GM18505 (cell line): ENCODE data around the gene CENPX.
"Not testable (repeated sequence)": the region's sequence is repeated elsewhere in the genome, so short reads cannot be mapped to it uniquely, and the experiment has no call there.

Source experiments
- ATAC-seq: cut with Tn5 transposase; IDR thresholded peaks from one replicate; pipeline ENCODE4 v1.9.1; 2021; ENCODE audit not compliant: unreplicated experiment
- POLR2A ChIP-seq: IDR thresholded peaks from 4 replicates; pipeline ENCODE4 v1.6.1; 2011; ENCODE audit warnings: borderline replicate concordance; ENCODE audit not compliant: insufficient read depth, insufficient read length; ENCODE audit errors: extremely low read depth

Gene CENPX

DNA sequence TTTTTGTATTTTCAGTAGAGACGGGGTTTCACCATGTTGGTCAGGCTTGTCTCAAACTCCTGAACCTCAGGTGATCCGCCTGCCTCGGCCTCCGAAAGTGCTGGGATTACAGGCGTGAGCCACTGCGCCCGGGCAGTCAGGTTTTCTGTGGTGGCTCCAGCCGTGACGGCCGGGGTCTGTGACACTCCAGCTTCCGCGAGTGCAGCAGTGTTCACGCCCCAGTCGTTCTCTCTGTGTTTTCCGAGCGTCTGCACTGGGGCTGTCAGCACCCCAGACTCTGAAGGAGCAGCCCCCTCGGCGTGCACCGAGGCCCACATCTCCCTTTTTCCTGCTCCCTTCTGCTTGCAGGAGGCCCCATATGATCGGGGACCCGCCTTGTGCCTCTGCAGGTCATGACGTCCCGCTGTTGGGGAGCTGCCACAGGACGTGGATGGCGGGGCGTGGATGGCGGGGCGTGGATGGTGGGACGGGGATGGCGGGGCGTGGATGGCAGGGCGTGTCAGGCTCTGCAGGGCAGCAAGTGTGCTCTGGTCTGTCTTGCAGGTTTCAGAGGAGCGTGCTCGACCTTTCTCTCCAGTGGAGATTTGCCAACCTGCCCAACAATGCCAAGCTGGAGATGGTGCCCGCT lies 39.6 kb downstream of the CENPX start:
- ATAC-seq, result no peak
- TF ChIP-seq POLR2A, result no peak

- ATAC-seq, result not testable (repeated sequence)
Measured at GRCh38 chr17:81981511-81981910, 41.2 kb downstream of the CENPX start.

GRCh38 chr17:81980707-81981343 lies 41.9 kb downstream of the CENPX start:
- no peak for TF ChIP-seq POLR2A
- no peak for ATAC-seq

DNA sequence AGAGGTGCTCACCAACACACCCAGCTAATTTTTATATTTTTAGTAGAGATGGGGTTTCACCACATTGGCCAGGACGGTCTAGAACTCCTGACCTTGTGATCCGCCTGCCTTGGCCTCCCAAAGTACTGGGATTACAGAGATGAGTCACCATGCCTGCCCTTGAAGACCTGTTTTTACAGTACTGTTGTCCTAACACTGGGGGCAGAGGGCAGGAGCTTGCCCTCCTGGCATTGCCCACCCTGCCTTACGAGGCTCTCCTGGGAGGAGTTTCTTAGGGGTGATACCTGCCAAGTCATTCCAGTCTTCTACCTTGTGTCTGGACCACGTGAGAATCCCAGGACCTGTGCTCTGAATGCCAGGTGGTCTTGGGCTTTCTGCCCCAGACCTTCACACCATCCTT lies 42.6 kb downstream of the CENPX start:
- no peak for TF ChIP-seq POLR2A
- ATAC-seq, result no peak

DNA sequence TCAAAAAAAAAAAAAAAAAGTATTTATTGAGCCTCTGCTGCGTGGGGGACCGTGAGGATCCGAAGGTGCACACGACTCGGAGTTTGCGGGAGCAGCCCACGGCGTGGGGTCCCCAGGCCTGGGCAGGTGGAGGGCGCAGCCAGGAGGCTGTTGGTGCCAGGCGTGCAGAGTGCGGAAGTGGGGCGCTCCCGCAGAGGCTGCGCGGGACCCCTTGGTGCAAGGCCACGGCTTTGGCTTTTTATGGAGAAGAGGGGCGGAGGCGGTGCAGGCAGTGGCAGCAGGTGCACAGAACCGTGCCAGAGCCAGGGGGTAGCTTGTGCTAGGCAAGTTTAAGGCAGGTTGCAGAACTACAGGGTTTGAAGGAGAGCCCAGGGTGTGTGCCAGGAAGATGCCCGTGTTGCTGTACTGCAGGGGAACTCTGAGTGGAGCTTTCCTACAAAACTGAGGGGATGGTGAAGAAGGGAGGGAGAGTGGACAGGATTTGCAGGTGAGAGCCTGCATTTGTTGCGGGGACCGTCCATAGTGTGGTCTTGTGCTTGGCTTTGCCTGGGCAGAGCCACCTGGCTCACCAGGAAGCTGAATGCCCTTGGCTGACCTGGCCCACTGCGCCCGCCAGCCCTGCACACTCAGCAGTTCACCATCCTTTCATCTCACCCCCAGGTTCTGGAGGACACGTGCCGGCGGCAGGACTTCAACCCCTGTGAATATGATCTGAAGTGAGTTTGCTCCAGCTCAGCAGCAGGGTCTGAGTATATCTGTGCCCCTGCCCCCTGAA lies 44.0 kb downstream of the CENPX start:
- TF ChIP-seq POLR2A, result no peak
- no peak for ATAC-seq

DNA sequence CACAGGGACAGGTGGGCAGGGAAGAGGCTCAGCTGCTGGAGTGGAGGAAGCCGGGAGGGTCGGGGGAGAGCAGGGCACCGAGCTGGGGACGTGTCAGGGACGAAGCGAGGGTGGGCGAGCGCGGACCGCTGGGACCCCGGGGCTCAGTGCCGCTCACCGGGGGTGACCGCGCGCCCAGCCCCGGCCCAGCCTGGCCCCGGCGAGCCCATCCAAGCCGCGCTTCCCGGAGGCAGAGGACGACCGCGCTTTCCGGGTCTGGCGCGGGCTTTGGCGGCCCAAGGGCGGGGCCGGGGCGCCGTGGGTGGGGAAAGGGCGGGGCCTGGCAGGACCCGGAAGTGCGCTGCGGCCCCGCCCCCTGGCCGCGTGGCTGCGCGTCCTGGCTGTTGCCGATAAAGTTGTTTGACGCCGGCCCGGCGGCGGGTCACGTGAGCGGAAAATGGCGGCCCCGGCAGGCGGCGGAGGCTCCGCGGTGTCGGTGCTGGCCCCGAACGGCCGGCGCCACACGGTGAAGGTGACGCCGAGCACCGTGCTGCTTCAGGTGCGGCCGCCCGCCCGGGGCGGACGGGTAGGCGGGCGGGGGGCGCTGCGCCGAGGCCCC lies 45.4 kb downstream of the CENPX start, which contains the start of gene ASPSCR1:
ASPSCR1 (plus strand) TSS at position 419 of the 598 bp plus-strand sequence; CDS start at position 437, 18 bp downstream.
- TF ChIP-seq POLR2A, result peak; percentile 95
- ATAC-seq, result peak; percentile 84

- ATAC-seq, result no peak
- no peak for TF ChIP-seq POLR2A
Measured at GRCh38 chr17:81976332-81977210, 46.1 kb downstream of the CENPX start.

DNA sequence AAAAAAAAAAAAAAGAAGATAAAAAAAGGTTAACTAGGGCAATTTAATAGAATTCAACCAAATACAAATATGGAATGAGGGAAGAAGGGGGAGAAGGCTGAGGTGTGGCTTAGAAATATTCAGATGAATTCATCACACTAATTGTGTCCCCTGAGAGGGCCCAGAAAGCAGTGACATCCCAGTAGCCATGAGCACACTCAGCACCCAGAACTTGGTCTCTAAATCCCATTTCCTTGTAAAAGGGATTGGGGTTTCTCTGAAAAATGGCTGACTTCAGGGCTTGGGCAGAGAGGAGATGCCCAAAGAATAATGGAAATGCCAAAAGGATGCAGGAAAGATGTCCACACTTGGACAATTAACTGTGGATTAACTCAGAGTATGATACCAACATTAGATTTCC lies 49.2 kb downstream of the CENPX start:
- ATAC-seq, result no peak
- no peak for TF ChIP-seq POLR2A

- ATAC-seq, result no peak
- TF ChIP-seq POLR2A, result no peak
Measured at GRCh38 chr17:81968850-81969812, 53.5 kb downstream of the CENPX start.
